H1 (cell line): Measurements from ENCODE around the gene B3GALT5. TPM values are rescaled to one million over a fixed set of nuclear protein-coding genes. Genes with fewer than 3 reads are reported as not detected.
A peak's percentile ranks its signal among the peaks of the same experiment; 100 is the strongest.

ENCODE experiments used
- CTCF ChIA-PET: fragments of 300-600 bp; sonication (Branson Sonifier 250); formaldehyde crosslinking; loops from one replicate; lab custom pipeline; 2021; ENCODE audit not compliant: partially characterized antibody; lab: Charles Lee
- POLR2A ChIA-PET: fragments of 300-600 bp; sonication (Branson Sonifier 250); formaldehyde crosslinking; loops from one replicate; lab custom pipeline; 2021; ENCODE audit warnings: inconsistent platforms; ENCODE audit not compliant: partially characterized antibody; lab: Charles Lee
- DNase-seq, 2 experiments: peaks; one replicate each; pipeline versions ENCODE4 v3.0.0 to v3.0.0-alpha.2; 2010 to 2022; ENCODE audit warnings: low spot score in 2 of 2, low read depth in 1 of 2, mixed read lengths in 1 of 2
- FAIRE-seq: peaks from 2 replicates; lab custom pipeline; 2011; peaks lifted over from hg19 to GRCh38; lab: Jason Lieb, UNC
- H2AFZ ChIP-seq: 2 replicates; pipeline ENCODE4 v1.8.1; 2012; ENCODE audit warnings: low read length, inconsistent platforms
- H2AK5ac ChIP-seq: 2 replicates; pipeline ENCODE4 v1.6.1; 2013; ENCODE audit warnings: low read depth, low read length
- H2BK120ac ChIP-seq: replicated peaks from 2 replicates; pipeline ENCODE3; 2013; ENCODE audit warnings: low read depth, low read length, inconsistent platforms
- H2BK12ac ChIP-seq: 2 replicates; pipeline ENCODE4 v1.6.1; 2013; ENCODE audit warnings: low read depth, low read length
- H2BK15ac ChIP-seq: 2 replicates; pipeline ENCODE4 v1.6.1; 2013; ENCODE audit warnings: low read length
- H2BK20ac ChIP-seq: 2 replicates; pipeline ENCODE4 v1.6.1; 2013; ENCODE audit warnings: low read length
- H2BK5ac ChIP-seq: 2 replicates; pipeline ENCODE4 v1.6.1; 2013; ENCODE audit warnings: low read depth, low read length
- H3K14ac ChIP-seq: 2 replicates; pipeline ENCODE4 v1.6.1; 2013; ENCODE audit warnings: inconsistent platforms; ENCODE audit not compliant: insufficient read length
- H3K18ac ChIP-seq: 2 replicates; pipeline ENCODE4 v1.6.1; 2013; ENCODE audit warnings: low read length; ENCODE audit errors: extremely low read depth
- H3K23ac ChIP-seq: 2 replicates; pipeline ENCODE4 v1.6.1; 2013; ENCODE audit warnings: inconsistent platforms; ENCODE audit not compliant: insufficient read length
- H3K23me2 ChIP-seq: 2 replicates; pipeline ENCODE4 v1.6.1; 2013; ENCODE audit warnings: low read depth, low read length
- H3K27ac ChIP-seq: 2 replicates; pipeline ENCODE4 v1.6.1; 2011; ENCODE audit warnings: low read depth, low read length, inconsistent platforms
- H3K27me3 ChIP-seq, 4 experiments: replicated peaks in 1 of 4; 1 replicate in 1 of 4; 2 replicates in 3 of 4; pipeline versions ENCODE4 v1.6.1 to v1.8.1; 2011 to 2013; ENCODE audit warnings: low read length in 3 of 4, mild to moderate bottlenecking in 3 of 4, inconsistent platforms in 2 of 4, mixed read lengths in 2 of 4, moderate library complexity in 1 of 4; ENCODE audit not compliant: control insufficient read depth in 3 of 4, insufficient read depth in 3 of 4; ENCODE audit errors: extremely low read depth in 1 of 4
- H3K36me3 ChIP-seq, 4 experiments: 2 replicates each; pipeline versions ENCODE4 v1.6.1 to v1.8.1; 2011 to 2013; ENCODE audit warnings: mild to moderate bottlenecking in 4 of 4, low read length in 3 of 4, moderate library complexity in 2 of 4, control low read depth in 1 of 4, inconsistent platforms in 1 of 4; ENCODE audit not compliant: insufficient read depth in 4 of 4, control insufficient read depth in 2 of 4
- H3K4ac ChIP-seq: replicated peaks from 2 replicates; pipeline ENCODE3; 2013; ENCODE audit warnings: low read length, low read depth, mixed read lengths, inconsistent platforms; ENCODE audit not compliant: insufficient read length
- H3K4me1 ChIP-seq, 4 experiments: replicated peaks in 1 of 4; 1 replicate in 1 of 4; 2 replicates in 3 of 4; pipeline versions ENCODE4 v1.6.1 to v1.8.1; 2011 to 2013; ENCODE audit warnings: low read length in 3 of 4, inconsistent platforms in 2 of 4, mixed read lengths in 1 of 4; ENCODE audit not compliant: insufficient read depth in 4 of 4, control insufficient read depth in 3 of 4
- H3K4me2 ChIP-seq, 2 experiments: 2 replicates each; pipeline versions ENCODE4 v1.6.1 to v1.8.1; 2011 to 2013; ENCODE audit warnings: low read depth in 2 of 2, low read length in 2 of 2, control low read depth in 1 of 2, inconsistent platforms in 1 of 2, mild to moderate bottlenecking in 1 of 2; ENCODE audit not compliant: insufficient read depth in 1 of 2
- H3K4me3 ChIP-seq, 4 experiments: fragments of 200-600, 300-600 bp in 1 of 4; sonication (generic), shearing (Covaris generic), sonication (Bioruptor Twin) in 1 of 4; 2 replicates each; pipeline versions ENCODE4 v1.5.1 to v1.8.1; 2011 to 2016; ENCODE audit warnings: low read length in 4 of 4, low read depth in 3 of 4, control low read depth in 2 of 4, inconsistent platforms in 2 of 4, mild to moderate bottlenecking in 2 of 4, mixed read lengths in 1 of 4, moderate library complexity in 1 of 4; ENCODE audit not compliant: insufficient read depth in 2 of 4; ENCODE audit errors: extremely low read depth in 1 of 4
- H3K56ac ChIP-seq: replicated peaks from 2 replicates; pipeline ENCODE3; 2013; ENCODE audit warnings: low read depth, mild to moderate bottlenecking, mixed read lengths, low read length, inconsistent platforms; ENCODE audit not compliant: insufficient read length
- H3K79me1 ChIP-seq: 2 replicates; pipeline ENCODE4 v1.6.1; 2013; ENCODE audit warnings: low read depth, low read length, control low read depth
- H3K79me2 ChIP-seq, 2 experiments: 2 replicates each; pipeline versions ENCODE4 v1.6.1 to v1.8.1; 2012 to 2013; ENCODE audit warnings: low read length in 2 of 2, mild to moderate bottlenecking in 2 of 2, inconsistent platforms in 1 of 2; ENCODE audit not compliant: insufficient read depth in 2 of 2, control insufficient read depth in 1 of 2
- H3K9ac ChIP-seq, 4 experiments: replicated peaks in 1 of 4; 1 replicate in 1 of 4; 2 replicates in 3 of 4; pipeline versions ENCODE4 v1.6.1 to v1.8.1; 2011 to 2013; ENCODE audit warnings: low read depth in 3 of 4, low read length in 3 of 4, control low read depth in 2 of 4, mild to moderate bottlenecking in 2 of 4, moderate library complexity in 2 of 4, inconsistent platforms in 1 of 4; ENCODE audit errors: extremely low read depth in 1 of 4
- H3K9me3 ChIP-seq, 2 experiments: 2 replicates each; pipeline versions ENCODE4 v1.6.1 to v1.8.1; 2012 to 2013; ENCODE audit warnings: mild to moderate bottlenecking in 2 of 2, moderate library complexity in 2 of 2, control low read depth in 1 of 2, inconsistent platforms in 1 of 2, low read depth in 1 of 2, low read length in 1 of 2, mixed read lengths in 1 of 2; ENCODE audit not compliant: insufficient read depth in 2 of 2
- H4K20me1 ChIP-seq, 2 experiments: replicated peaks in 1 of 2; 2 replicates each; pipeline versions ENCODE3 to v1.8.1; 2011 to 2013; ENCODE audit warnings: inconsistent platforms in 2 of 2, low read length in 2 of 2, mild to moderate bottlenecking in 1 of 2; ENCODE audit not compliant: insufficient read depth in 2 of 2, control insufficient read depth in 1 of 2
- H4K5ac ChIP-seq: 2 replicates; pipeline ENCODE4 v1.6.1; 2013; ENCODE audit warnings: low read length, low read depth, mixed read lengths, inconsistent platforms; ENCODE audit not compliant: insufficient read length
- H4K8ac ChIP-seq: 2 replicates; pipeline ENCODE4 v1.8.0; 2013; ENCODE audit warnings: mild to moderate bottlenecking, moderate library complexity, low read length, inconsistent platforms; ENCODE audit not compliant: insufficient read depth; ENCODE audit errors: extremely low read depth
- H4K91ac ChIP-seq: replicated peaks from 2 replicates; pipeline ENCODE3; 2013; ENCODE audit warnings: low read length, mixed read lengths, inconsistent platforms; ENCODE audit not compliant: insufficient read length
- ASH2L ChIP-seq: fragments of 200-600, 300-600 bp; sonication (generic); IDR thresholded peaks from one replicate; pipeline ENCODE4 v1.7.1; 2017; ENCODE audit warnings: low read length
- PHF8 ChIP-seq: fragments of 200-600 bp; sonication (generic); conservative IDR thresholded peaks from 2 replicates; pipeline ENCODE4 v1.7.1; 2012; ENCODE audit warnings: low read depth, mild to moderate bottlenecking, inconsistent platforms, low read length, moderate library complexity
- TCF12 ChIP-seq: IDR thresholded peaks from 2 replicates; pipeline ENCODE4 v1.6.1; 2011; ENCODE audit warnings: low read depth, mild to moderate bottlenecking, low read length
- WGBS, 2 experiments: shearing (Covaris generic) in 1 of 2; methylation state at CpG; one replicate each; pipeline versions ENCODE4 v1.1.6 to v1.1.7; 2013 to 2015; ENCODE audit warnings: low lambda C conversion rate in 2 of 2, mixed read lengths in 2 of 2, inconsistent platforms in 1 of 2, low coverage in 1 of 2, missing lambda C conversion rate in 1 of 2; ENCODE audit not compliant: insufficient replicate concordance in 2 of 2, insufficient coverage in 1 of 2, insufficient read length in 1 of 2; ENCODE audit errors: extremely low coverage in 1 of 2, missing lambda C conversion rate in 1 of 2; 5-methylcytosine and 5-hydroxymethylcytosine counted together
- polyA plus RNA-seq, 7 experiments: library from polyadenylated mRNA; depleted of rRNA in 3 of 7; stranded (reverse) in 5 of 7; unstranded in 2 of 7; fragments of >200 nt in 5 of 7; fragments of 200-250 nt in 2 of 7; gene quantifications; 1 replicate in 5 of 7; 2 replicates in 1 of 7; 4 replicates in 1 of 7; pipeline versions ENCODE4 v1.2.1 to v1.2.3, GENCODE V29; 2011 to 2013; ENCODE audit warnings: missing spikeins in 2 of 7, mixed read lengths in 2 of 7
- total RNA-seq: library from RNA; stranded (reverse); fragmentation: NEBNext Ultra II Directional; extraction: Animal tissue kit (Norgen Biotek cat#: 25700); gene quantifications from 2 replicates; pipeline ENCODE4 v1.2.1, GENCODE V29; 2021
- TF ChIP-seq, protein P1 (sequence below): IDR thresholded peaks from 2 replicates; pipeline ENCODE4 v1.6.1; 2012; ENCODE audit warnings: inconsistent platforms
- TF ChIP-seq, protein P2 (sequence below): IDR thresholded peaks from 2 replicates; pipeline ENCODE4 v1.6.1; 2011; ENCODE audit warnings: low read length, improper control_type of control experiment

The B3GALT5 gene
- total and polyA plus RNA-seq, 2 of the 8 experiments (the other 6 are each of a cell fraction or from before 2014, with no cell fraction given), result 11.9 to 25.1 TPM

DNA sequence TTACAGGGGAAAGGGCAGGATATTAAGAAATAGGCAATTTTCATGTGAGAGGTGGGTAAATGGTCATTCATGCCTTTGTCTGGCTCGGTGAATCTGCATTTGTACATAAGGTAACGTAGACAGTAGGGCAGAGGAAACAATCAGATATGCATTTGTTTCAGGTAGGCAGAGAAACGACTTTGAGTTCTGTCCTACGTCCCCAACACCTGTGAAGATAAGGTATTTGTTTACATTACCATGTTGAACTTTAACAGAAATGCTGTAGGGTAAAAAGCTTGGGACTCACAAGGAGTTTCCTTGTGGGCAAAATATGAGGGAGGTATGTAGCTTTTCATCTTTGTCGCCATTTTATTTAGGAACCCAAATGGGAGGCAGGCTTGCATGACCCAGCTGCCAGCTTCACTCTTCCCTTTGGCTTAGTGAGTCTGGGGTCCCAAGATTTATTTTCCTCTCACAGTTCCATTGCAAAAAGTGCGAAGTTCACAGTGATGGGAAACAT, 31.4 kb downstream of the B3GALT5 start:
- H3K4me2 ChIP-seq, result no peak overlapping the region
- H4K5ac ChIP-seq, result no peak overlapping the region
- H2AK5ac ChIP-seq, result no peak overlapping the region
- no peak overlapping the region for H2BK12ac ChIP-seq
- peak in 1 of 2 experiments; percentile 26 for DNase-seq
- H3K56ac ChIP-seq, result no peak overlapping the region
- WGBS, 2 experiments, result 82% methylated on average over 6 of the region's 6 CpGs; no CpG with 5 or more reads in 1 of the 2 experiments
- TF ChIP-seq PHF8 (no peak), ASH2L (no peak), TCF12 (no peak)
- TF ChIP-seq, protein P1, sequence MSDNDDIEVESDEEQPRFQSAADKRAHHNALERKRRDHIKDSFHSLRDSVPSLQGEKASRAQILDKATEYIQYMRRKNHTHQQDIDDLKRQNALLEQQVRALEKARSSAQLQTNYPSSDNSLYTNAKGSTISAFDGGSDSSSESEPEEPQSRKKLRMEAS, result no peak
- TF ChIP-seq, protein P2, sequence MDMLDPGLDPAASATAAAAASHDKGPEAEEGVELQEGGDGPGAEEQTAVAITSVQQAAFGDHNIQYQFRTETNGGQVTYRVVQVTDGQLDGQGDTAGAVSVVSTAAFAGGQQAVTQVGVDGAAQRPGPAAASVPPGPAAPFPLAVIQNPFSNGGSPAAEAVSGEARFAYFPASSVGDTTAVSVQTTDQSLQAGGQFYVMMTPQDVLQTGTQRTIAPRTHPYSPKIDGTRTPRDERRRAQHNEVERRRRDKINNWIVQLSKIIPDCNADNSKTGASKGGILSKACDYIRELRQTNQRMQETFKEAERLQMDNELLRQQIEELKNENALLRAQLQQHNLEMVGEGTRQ, result no peak
- TF ChIP-seq, all 59 proteins: peak for 0
- Histone ChIP-seq H2BK5ac (no peak overlapping the region), H3K18ac (0 out of 2 replicates have a peak overlapping the region, but pooled peaks have one; percentile 19), H3K14ac (no peak overlapping the region), H3K4me1 (peaks cover 0 to 22% (median 14%) of the 10 kb centered on the region in 4 experiments; a peak in 6 of 7 replicates), H4K91ac (no peak overlapping the region), H3K9ac (no peak overlapping the region), H3K23ac (no peak overlapping the region), H3K27ac (no peak overlapping the region), H2BK20ac (no peak overlapping the region), H2AFZ (no peak overlapping the region), H3K4me3 (no peak overlapping the region), H3K79me2 (peaks cover 0 to 79% of the 10 kb centered on the region in 2 experiments; a peak in 2 of 4 replicates), H3K27me3 (no peaks in the 10 kb centered on the region), H2BK15ac (no peak overlapping the region), H2BK120ac (no peak overlapping the region), H3K9me3 (no peaks in the 10 kb centered on the region), H3K36me3 (peaks cover 4 to 27% (median 10%) of the 10 kb centered on the region in 4 experiments; a peak in 6 of 8 replicates), H3K23me2 (no peaks in the 10 kb centered on the region), H3K4ac (no peak overlapping the region), H4K8ac (no peak overlapping the region), H3K79me1 (peaks cover 7% of the 10 kb centered on the region), H4K20me1 (no peaks in the 10 kb centered on the region)
- CTCF ChIA-PET, result interaction anchor here (0.5 kb wide), 1 partner anchor 520 kb away, joined by 3 read pairs; no protein-coding TSS in a partner anchor
- POLR2A ChIA-PET, result interaction anchor here (0.9 to 20.1 kb wide), 2 partner anchors 9 to 27 kb away, joined by 3 to 222 read pairs; partner anchors contain the start of gene B3GALT5
- no peak for FAIRE-seq
